OCI-LY7 (cell line): Measurements from ENCODE around the gene IKBKE.

Experiments
- CTCF ChIP-seq: fragments of 200-600 bp; sonication (generic); conservative IDR thresholded peaks from 2 replicates; pipeline ENCODE4 v1.5.1; 2014; ENCODE audit warnings: mild to moderate bottlenecking, antibody characterized with exemption, low read length, moderate library complexity, mixed read lengths
- EZH2phosphoT487 ChIP-seq: fragments of 200-600 bp; sonication (generic); IDR thresholded peaks from 2 replicates; pipeline ENCODE4 v1.6.1; 2018; ENCODE audit warnings: low read depth, borderline replicate concordance, mild to moderate bottlenecking, mixed run types, antibody characterized with exemption, low read length, moderate library complexity, mixed read lengths

GRCh38 chr1:206441336-206441967, 28.8 kb upstream of the IKBKE start:
- no peak for TF ChIP-seq CTCF
- no peak for TF ChIP-seq EZH2phosphoT487
